Parathyroid adenoma (tissue), 2 donors: ENCODE data around the gene EDN1.

Source experiments
- H2AFZ ChIP-seq: fragments of 300-600 bp; sonication (generic); one replicate; pipeline ENCODE4 v1.7.0; 2017; ENCODE audit warnings: antibody characterized with exemption, mild to moderate bottlenecking
- H3K27ac ChIP-seq: fragments of 300-600 bp; sonication (generic); one replicate; pipeline ENCODE4 v1.7.0; 2017
- H3K27me3 ChIP-seq: fragments of 300-600 bp; sonication (generic); one replicate; pipeline ENCODE4 v1.7.0; 2017; ENCODE audit warnings: low read length; ENCODE audit not compliant: control insufficient read depth, insufficient read depth
- H3K36me3 ChIP-seq: fragments of 300-600 bp; sonication (generic); one replicate; pipeline ENCODE4 v1.7.0; 2017; ENCODE audit warnings: low read length; ENCODE audit not compliant: control insufficient read depth, insufficient read depth
- H3K4me1 ChIP-seq: fragments of 300-600 bp; sonication (generic); one replicate; pipeline ENCODE4 v1.7.0; 2017; ENCODE audit warnings: control low read depth
- H3K4me2 ChIP-seq: fragments of 300-600 bp; sonication (generic); one replicate; pipeline ENCODE4 v1.7.0; 2017; ENCODE audit warnings: low read length
- H3K4me3 ChIP-seq: fragments of 300-600 bp; sonication (generic); one replicate; pipeline ENCODE4 v1.7.0; 2017; ENCODE audit warnings: low read depth, low read length
- H3K79me2 ChIP-seq: fragments of 300-600 bp; sonication (generic); one replicate; pipeline ENCODE4 v1.7.0; 2017; ENCODE audit warnings: control low read depth
- H3K9ac ChIP-seq: fragments of 300-600 bp; sonication (generic); one replicate; pipeline ENCODE4 v1.7.0; 2017; ENCODE audit warnings: mild to moderate bottlenecking
- H3K9me3 ChIP-seq: fragments of 300-600 bp; sonication (generic); one replicate; pipeline ENCODE4 v1.7.0; 2017; ENCODE audit warnings: low read length; ENCODE audit not compliant: control insufficient read depth
- CTCF ChIP-seq: fragments of 300-600 bp; sonication (generic); IDR thresholded peaks from one replicate; pipeline ENCODE4 v1.7.0; 2017; ENCODE audit warnings: antibody characterized with exemption, mild to moderate bottlenecking
- donor health status: primary hyperparathyroidism.

EDN1 gene

GRCh38 chr6:12294851-12295536, 4.8 kb downstream of the EDN1 start:
- H3K4me2 ChIP-seq = no peak overlapping the region
- H3K4me1 ChIP-seq = no peaks in the 10 kb centered on the region
- no peaks in the 10 kb centered on the region for H3K79me2 ChIP-seq
- TF ChIP-seq CTCF = no peak
- no peaks in the 10 kb centered on the region for H3K9me3 ChIP-seq
- no peak overlapping the region for H2AFZ ChIP-seq
- no peak overlapping the region for H3K27ac ChIP-seq
- H3K9ac ChIP-seq = no peak overlapping the region
- no peak overlapping the region for H3K4me3 ChIP-seq
- H3K27me3 ChIP-seq = no peaks in the 10 kb centered on the region
- no peaks in the 10 kb centered on the region for H3K36me3 ChIP-seq

- Histone ChIP-seq H3K4me1 (no peaks in the 10 kb centered on the region), H3K27me3 (no peaks in the 10 kb centered on the region), H2AFZ (no peak overlapping the region), H3K9me3 (no peaks in the 10 kb centered on the region), H3K27ac (no peak overlapping the region), H3K4me2 (no peak overlapping the region), H3K9ac (no peak overlapping the region), H3K36me3 (no peaks in the 10 kb centered on the region), H3K4me3 (no peak overlapping the region), H3K79me2 (no peaks in the 10 kb centered on the region)
- no peak for TF ChIP-seq CTCF
Measured at GRCh38 chr6:12295558-12296254, 5.5 kb downstream of the EDN1 start.

GRCh38 chr6:12296255-12296573, 6.1 kb downstream of the EDN1 start:
- Histone ChIP-seq H3K27ac (no peak overlapping the region), H3K79me2 (no peaks in the 10 kb centered on the region), H3K4me3 (no peak overlapping the region), H3K9ac (no peak overlapping the region), H3K27me3 (no peaks in the 10 kb centered on the region), H3K4me1 (no peaks in the 10 kb centered on the region), H2AFZ (no peak overlapping the region), H3K36me3 (no peaks in the 10 kb centered on the region), H3K9me3 (no peaks in the 10 kb centered on the region), H3K4me2 (no peak overlapping the region)
- TF ChIP-seq CTCF = no peak

GRCh38 chr6:12296604-12297003, 6.4 kb downstream of the EDN1 start:
- Histone ChIP-seq H3K9ac (no peak overlapping the region), H3K79me2 (no peaks in the 10 kb centered on the region), H2AFZ (no peak overlapping the region), H3K9me3 (no peaks in the 10 kb centered on the region), H3K36me3 (no peaks in the 10 kb centered on the region), H3K27me3 (no peaks in the 10 kb centered on the region), H3K4me1 (no peaks in the 10 kb centered on the region), H3K4me3 (no peak overlapping the region), H3K27ac (no peak overlapping the region), H3K4me2 (no peak overlapping the region)
- TF ChIP-seq CTCF = no peak
